Mesodermal cell (in vitro differentiated cells): ENCODE data around the gene TAAR9.
"Not testable (repeated sequence)": the region's sequence is repeated elsewhere in the genome, so short reads cannot be mapped to it uniquely, and the experiment has no call there.

ENCODE experiments used
- H3K27ac ChIP-seq: 2 replicates; pipeline ENCODE4 v1.7.0; 2013; ENCODE audit warnings: mild to moderate bottlenecking, low read depth, low read length, moderate library complexity; ENCODE audit not compliant: severe bottlenecking
- H3K36me3 ChIP-seq: 2 replicates; pipeline ENCODE4 v1.7.1; 2013; ENCODE audit warnings: mild to moderate bottlenecking, low read length, moderate library complexity; ENCODE audit not compliant: control insufficient read depth, insufficient read depth
- H3K4me1 ChIP-seq: one replicate; pipeline ENCODE4 v1.7.1; 2013; ENCODE audit warnings: mild to moderate bottlenecking, low read length; ENCODE audit not compliant: insufficient read depth, control insufficient read depth, poor library complexity, severe bottlenecking
- H3K4me3 ChIP-seq: 2 replicates; pipeline ENCODE4 v1.7.0; 2013; ENCODE audit warnings: low read length, control low read depth, mild to moderate bottlenecking; ENCODE audit not compliant: insufficient read depth, poor library complexity, severe bottlenecking; ENCODE audit errors: extremely low read depth
- H3K9me3 ChIP-seq: 2 replicates; pipeline ENCODE4 v1.7.1; 2013; ENCODE audit warnings: mild to moderate bottlenecking, low read length, moderate library complexity; ENCODE audit not compliant: control insufficient read depth
- WGBS, 2 experiments: methylation state at CpG; one replicate each; pipeline ENCODE4 v1.1.5; 2013; ENCODE audit warnings: missing lambda C conversion rate in 2 of 2; ENCODE audit not compliant: insufficient coverage in 2 of 2; 5-methylcytosine and 5-hydroxymethylcytosine counted together

Gene TAAR9

GRCh38 chr6:132552372-132552771 is 14.3 kb downstream of the TAAR9 start, which contains the start of gene TAAR8:
Gene TAAR8, plus strand, starts transcription at chr6:132552672. Its CDS starts 21 bp downstream, at chr6:132552693.
- H3K36me3 ChIP-seq = no peaks in the 10 kb centered on the region
- no peaks in the 10 kb centered on the region for H3K9me3 ChIP-seq
- WGBS, 2 experiments = no CpG with 5 or more reads among the region's 2 CpGs
- H3K4me3 ChIP-seq = no peak within 1 kb of the TSS
- H3K4me1 ChIP-seq = peaks cover 10% of the 10 kb centered on the region
- H3K27ac ChIP-seq = no peak within 1 kb of the TSS

- WGBS, 2 experiments = 83% methylated on average over 2 of the region's 3 CpGs; no CpG with 5 or more reads in 1 of the 2 experiments
- H3K4me3 ChIP-seq, H3K9me3 ChIP-seq, H3K27ac ChIP-seq, H3K4me1 ChIP-seq, H3K36me3 ChIP-seq: not testable (repeated sequence)
Observed at GRCh38 chr6:132560087-132560486, 22.0 kb downstream of the TAAR9 start.

GRCh38 chr6:132566404-132566803 is 28.3 kb downstream of the TAAR9 start:
- no peak overlapping the region for H3K4me3 ChIP-seq
- H3K4me1 ChIP-seq = no peaks in the 10 kb centered on the region
- no peak overlapping the region for H3K27ac ChIP-seq
- no CpG with 5 or more reads among the region's 6 CpGs for WGBS, 2 experiments
- no peaks in the 10 kb centered on the region for H3K9me3 ChIP-seq
- no peaks in the 10 kb centered on the region for H3K36me3 ChIP-seq

DNA sequence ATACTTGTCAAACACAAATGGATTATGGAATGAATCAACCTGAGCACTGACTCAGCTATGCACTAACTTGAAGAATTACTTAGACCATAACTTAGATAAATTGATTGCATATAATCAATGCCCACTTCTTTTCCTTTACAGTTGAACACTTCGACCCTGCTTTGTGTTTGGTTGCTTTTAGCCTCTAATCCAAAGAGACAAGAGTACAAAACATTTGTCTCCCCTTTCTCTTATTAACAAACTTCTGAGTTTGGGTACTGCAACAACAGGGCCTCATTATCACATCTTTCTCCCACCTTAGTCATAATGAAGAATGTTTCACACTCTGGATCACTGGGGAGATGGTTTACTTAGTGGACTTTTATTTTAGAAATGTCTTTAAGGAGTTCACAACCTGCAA is 29.5 kb downstream of the TAAR9 start:
- WGBS, 2 experiments = 100% methylated on average over 1 of the region's 1 CpG; no CpG with 5 or more reads in 1 of the 2 experiments
- H3K4me3 ChIP-seq = no peak overlapping the region
- H3K36me3 ChIP-seq = no peaks in the 10 kb centered on the region
- no peaks in the 10 kb centered on the region for H3K4me1 ChIP-seq
- H3K9me3 ChIP-seq = no peaks in the 10 kb centered on the region
- no peak overlapping the region for H3K27ac ChIP-seq

GRCh38 chr6:132568611-132569010 is 30.5 kb downstream of the TAAR9 start:
- no peak overlapping the region for H3K4me3 ChIP-seq
- no peaks in the 10 kb centered on the region for H3K9me3 ChIP-seq
- H3K4me1 ChIP-seq = no peaks in the 10 kb centered on the region
- H3K36me3 ChIP-seq = no peaks in the 10 kb centered on the region
- no peak overlapping the region for H3K27ac ChIP-seq
- 88 to 100% methylated on average over 1 to 2 of the region's 6 CpGs for WGBS, 2 experiments

GRCh38 chr6:132569170-132569569 is 31.1 kb downstream of the TAAR9 start:
- Histone ChIP-seq H3K36me3 (no peaks in the 10 kb centered on the region), H3K27ac (no peak overlapping the region), H3K4me1 (no peaks in the 10 kb centered on the region), H3K9me3 (no peaks in the 10 kb centered on the region), H3K4me3 (no peak overlapping the region)
- 47 to 51% methylated on average over 2 of the region's 4 CpGs for WGBS, 2 experiments

DNA sequence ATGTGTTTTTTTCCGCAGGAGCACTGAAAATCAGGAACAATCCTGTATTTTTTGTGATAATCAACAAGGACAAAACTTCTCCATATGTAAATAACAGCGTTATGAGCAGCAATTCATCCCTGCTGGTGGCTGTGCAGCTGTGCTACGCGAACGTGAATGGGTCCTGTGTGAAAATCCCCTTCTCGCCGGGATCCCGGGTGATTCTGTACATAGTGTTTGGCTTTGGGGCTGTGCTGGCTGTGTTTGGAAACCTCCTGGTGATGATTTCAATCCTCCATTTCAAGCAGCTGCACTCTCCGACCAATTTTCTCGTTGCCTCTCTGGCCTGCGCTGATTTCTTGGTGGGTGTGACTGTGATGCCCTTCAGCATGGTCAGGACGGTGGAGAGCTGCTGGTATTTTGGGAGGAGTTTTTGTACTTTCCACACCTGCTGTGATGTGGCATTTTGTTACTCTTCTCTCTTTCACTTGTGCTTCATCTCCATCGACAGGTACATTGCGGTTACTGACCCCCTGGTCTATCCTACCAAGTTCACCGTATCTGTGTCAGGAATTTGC is 32.2 kb downstream of the TAAR9 start, which contains the start of gene TAAR6:
Gene TAAR6 (plus strand): TSS at position 102 of the 557 bp plus-strand sequence. CDS start 0 bp downstream, at position 102.
- H3K4me3 ChIP-seq = no peak within 1 kb of the TSS
- no peak within 1 kb of the TSS for H3K27ac ChIP-seq
- H3K4me1 ChIP-seq = no peaks in the 10 kb centered on the region
- H3K9me3 ChIP-seq = no peaks in the 10 kb centered on the region
- WGBS, 2 experiments = 87 to 92% methylated on average over 11 to 13 of the region's 15 CpGs
- H3K36me3 ChIP-seq = no peaks in the 10 kb centered on the region

DNA sequence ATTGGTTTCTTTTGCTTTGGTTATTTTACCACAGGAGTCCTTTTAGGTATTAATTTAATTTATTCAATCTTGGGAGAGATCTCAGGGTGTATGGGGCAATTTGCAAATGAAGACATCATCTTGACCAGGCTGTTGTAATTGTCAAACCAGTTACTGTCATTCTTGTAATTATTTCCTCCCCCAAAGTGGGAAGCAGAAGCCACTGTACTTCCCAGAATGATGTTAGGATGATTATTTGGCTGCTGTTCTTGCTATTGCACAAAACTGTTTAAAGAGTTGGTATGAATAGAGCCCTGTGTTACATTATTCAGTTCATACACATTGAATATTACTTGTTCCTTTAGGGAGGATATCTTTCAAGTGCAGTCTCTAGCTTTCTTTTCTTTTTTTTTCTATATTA is 33.7 kb downstream of the TAAR9 start:
- Histone ChIP-seq H3K36me3 (no peaks in the 10 kb centered on the region), H3K9me3 (no peaks in the 10 kb centered on the region), H3K4me1 (no peaks in the 10 kb centered on the region), H3K27ac (no peak overlapping the region), H3K4me3 (no peak overlapping the region)

- Histone ChIP-seq H3K36me3 (no peaks in the 10 kb centered on the region), H3K27ac (no peak overlapping the region), H3K4me3 (no peak overlapping the region), H3K9me3 (no peaks in the 10 kb centered on the region), H3K4me1 (no peaks in the 10 kb centered on the region)
- WGBS, 2 experiments = no CpG with 5 or more reads among the region's 1 CpG
Observed at GRCh38 chr6:132584698-132585097, 46.6 kb downstream of the TAAR9 start.

DNA sequence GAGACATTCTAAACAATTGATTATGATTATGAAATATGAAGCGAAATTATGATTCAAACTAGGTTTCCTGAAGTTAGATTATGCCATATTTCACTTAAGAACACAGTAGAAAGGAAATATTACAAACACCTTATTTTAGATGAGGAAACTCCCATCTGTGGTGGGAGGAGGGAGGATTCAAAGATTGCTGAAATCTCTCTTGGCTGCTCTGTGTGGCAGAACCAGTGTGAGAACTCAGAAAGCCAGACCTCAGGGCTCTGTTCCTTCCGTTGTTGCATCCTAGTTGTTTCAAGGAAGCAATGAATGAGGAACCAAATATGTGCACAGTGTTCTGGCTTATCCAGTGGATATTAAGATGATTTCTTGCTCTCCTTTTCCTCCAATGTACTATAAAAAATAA is 49.3 kb downstream of the TAAR9 start:
- H3K27ac ChIP-seq = no peak overlapping the region
- no peaks in the 10 kb centered on the region for H3K9me3 ChIP-seq
- no peaks in the 10 kb centered on the region for H3K36me3 ChIP-seq
- no peak overlapping the region for H3K4me3 ChIP-seq
- H3K4me1 ChIP-seq = no peaks in the 10 kb centered on the region
- 88% methylated on average over 1 of the region's 2 CpGs; no CpG with 5 or more reads in 1 of the 2 experiments for WGBS, 2 experiments
